GM12878 (cell line): ENCODE measurements around the gene CCDC136. TPM values are rescaled to one million over a fixed set of nuclear protein-coding genes. Genes with fewer than 3 reads are reported as not detected.

Source experiments
- ATAC-seq: fragments of 200-7000 bp; cut with Tn5 transposase; 3 replicates; pipeline ENCODE4 v1.9.1; 2020; ENCODE audit warnings: mild to moderate bottlenecking, moderate library complexity
- BruUV-seq: library from RNA; stranded (reverse); fragments of 400-500 nt; replicated peaks from 2 replicates; lab custom pipeline; 2021; lab: Mats Ljungman, UMichigan
- CTCF ChIA-PET: fragments of 300-600 bp; sonication (Branson Sonifier 250); formaldehyde crosslinking; extraction: SDS; loops from one replicate; lab custom pipeline; 2021; ENCODE audit warnings: inconsistent platforms; lab: Yijun Ruan, JAX
- POLR2A ChIA-PET: fragments of 350-600 bp; formaldehyde crosslinking; extraction: SDS; loops from one replicate; lab custom pipeline; 2021; ENCODE audit warnings: inconsistent platforms; lab: Charles Lee
- RAD21 ChIA-PET: fragments of 300-600 bp; sonication (Branson Sonifier 250); formaldehyde crosslinking; loops from one replicate; lab custom pipeline; 2023; ENCODE audit warnings: antibody characterized with exemption; ENCODE audit not compliant: unreplicated experiment; lab: Charles Lee
- SMC1A ChIA-PET: fragments of 300-600 bp; sonication (Branson Sonifier 250); formaldehyde crosslinking; loops from one replicate; lab custom pipeline; 2023; ENCODE audit not compliant: unreplicated experiment, uncharacterized antibody; lab: Charles Lee
- DNase-seq: peaks from one replicate; pipeline ENCODE4 v3.0.0-alpha.2; 2011; ENCODE audit warnings: low read depth, low spot score
- FAIRE-seq: peaks from 3 replicates; lab custom pipeline; 2011; peaks lifted over from hg19 to GRCh38; lab: Jason Lieb, UNC
- H2AFZ ChIP-seq: 2 replicates; pipeline ENCODE4 v1.6.0; 2011; ENCODE audit warnings: low read depth, low read length, control low read depth; ENCODE audit not compliant: control insufficient read depth
- H3K27ac ChIP-seq: 2 replicates; pipeline ENCODE4 v1.5.1; 2011; ENCODE audit warnings: control low read depth; ENCODE audit not compliant: control insufficient read depth, insufficient read depth
- H3K27me3 ChIP-seq, 2 experiments: replicated peaks in 1 of 2; 2 replicates each; pipeline versions ENCODE4 v1.6.0 to v1.6.1; 2011; ENCODE audit warnings: low read length in 1 of 2; ENCODE audit not compliant: control insufficient read depth in 2 of 2, insufficient read depth in 2 of 2
- H3K36me3 ChIP-seq, 2 experiments: 2 replicates each; pipeline ENCODE4 v1.5.1; 2011; ENCODE audit warnings: low read length in 1 of 2; ENCODE audit not compliant: control insufficient read depth in 2 of 2, insufficient read depth in 2 of 2
- H3K4me1 ChIP-seq: 2 replicates; pipeline ENCODE4 v1.6.1; 2011; ENCODE audit warnings: mild to moderate bottlenecking, low read length, moderate library complexity, mixed read lengths; ENCODE audit not compliant: control insufficient read depth, insufficient read depth
- H3K4me2 ChIP-seq: 2 replicates; pipeline ENCODE4 v1.6.0; 2011; ENCODE audit warnings: control low read depth; ENCODE audit not compliant: control insufficient read depth, insufficient read depth
- H3K4me3 ChIP-seq: fragments of 200-600 bp; sonication (generic); 2 replicates; pipeline ENCODE4 v1.5.1; 2016
- H3K79me2 ChIP-seq: 2 replicates; pipeline ENCODE4 v1.6.0; 2011; ENCODE audit warnings: low read length; ENCODE audit not compliant: control insufficient read depth, insufficient read depth
- H3K9ac ChIP-seq: 2 replicates; pipeline ENCODE4 v1.8.0; 2011; ENCODE audit warnings: low read length, control low read depth, mixed read lengths; ENCODE audit not compliant: control insufficient read depth, insufficient read depth
- H3K9me3 ChIP-seq: replicated peaks from 3 replicates; pipeline ENCODE4 v1.5.1; 2011; ENCODE audit warnings: mild to moderate bottlenecking, low read length; ENCODE audit not compliant: control insufficient read depth, insufficient read depth
- H4K20me1 ChIP-seq: 2 replicates; pipeline ENCODE4 v1.6.0; 2011; ENCODE audit not compliant: control insufficient read depth, insufficient read depth
- CEBPB ChIP-seq, 2 experiments: fragments of 150-350 bp in 1 of 2; IDR thresholded peaks; 2 replicates each; pipeline ENCODE4 v1.6.1; 2012 to 2014; ENCODE audit warnings: low read depth in 2 of 2, low read length in 2 of 2, borderline replicate concordance in 1 of 2, inconsistent platforms in 1 of 2
- CTCF ChIP-seq, 3 experiments: IDR thresholded peaks in 2 of 3; conservative IDR thresholded peaks in 1 of 3; 2 replicates each; pipeline ENCODE4 v1.5.1; 2011; ENCODE audit warnings: low read depth in 3 of 3, low read length in 3 of 3, mild to moderate bottlenecking in 3 of 3, control low read depth in 2 of 3, moderate library complexity in 2 of 3, inconsistent platforms in 1 of 3, mixed read lengths in 1 of 3; ENCODE audit not compliant: control insufficient read depth in 2 of 3, insufficient read depth in 1 of 3; ENCODE audit errors: extremely low read depth in 1 of 3
- HDAC6 ChIP-seq: fragments of 200-600 bp; sonication (generic); IDR thresholded peaks from one replicate; pipeline ENCODE4 v1.8.0; 2017; ENCODE audit warnings: antibody characterized with exemption; ENCODE audit not compliant: unreplicated experiment
- MTA2 ChIP-seq: fragments of 450-650 bp; IDR thresholded peaks from 2 replicates; pipeline ENCODE4 v1.6.1; 2016; ENCODE audit warnings: low read depth, mild to moderate bottlenecking, moderate library complexity
- NRF1 ChIP-seq: conservative IDR thresholded peaks from 2 replicates; pipeline ENCODE4 v1.6.1; 2011; ENCODE audit warnings: mild to moderate bottlenecking, low read depth, low read length, improper control_type of control experiment
- STAT3 ChIP-seq: IDR thresholded peaks from 2 replicates; pipeline ENCODE4 v1.6.1; 2011; ENCODE audit warnings: low read depth, low read length, improper control_type of control experiment
- ZNF207 ChIP-seq: fragments of 450-650 bp; IDR thresholded peaks from 2 replicates; pipeline ENCODE4 v1.6.1; 2014; ENCODE audit warnings: antibody characterized with exemption, mild to moderate bottlenecking, borderline replicate concordance
- WGBS: methylation state at CpG from one replicate; pipeline ENCODE4 v1.1.6; 2016; ENCODE audit warnings: low lambda C conversion rate; ENCODE audit not compliant: insufficient replicate concordance, insufficient coverage; ENCODE audit errors: missing lambda C conversion rate; 5-methylcytosine and 5-hydroxymethylcytosine counted together
- in situ Hi-C: fragments of 300-500 bp; cut with MboI; formaldehyde crosslinking; loops from 9 replicates; pipeline ENCODE4 v1.14.3; 2018; ENCODE audit warnings: mixed read lengths
- intact Hi-C: fragments of 100-400 bp; cut with micrococcal nuclease; formaldehyde crosslinking; loops from one replicate; pipeline ENCODE4 v1.14.2; 2022; ENCODE audit not compliant: unreplicated experiment
- polyA plus RNA-seq, 11 experiments: library from polyadenylated mRNA; depleted of rRNA in 4 of 11; unstranded in 6 of 11; stranded (reverse) in 5 of 11; fragments of >200 nt; fragmentation: Nextera tagmentation in 4 of 11; fragmentation: Illumina TruSeq in 1 of 11; extraction: Ambion mirVana in 4 of 11; extraction: Trizol in 1 of 11; gene quantifications; 1 replicate in 1 of 11; 2 replicates in 10 of 11; pipeline versions ENCODE4 v1.2.1 to v1.2.3, GENCODE V29; 2011 to 2016; ENCODE audit warnings: inconsistent platforms in 2 of 11, missing spikeins in 2 of 11, low read depth in 1 of 11
- total RNA-seq, 4 experiments: library from RNA; depleted of rRNA in 3 of 4; stranded (reverse); fragments of >200 nt in 3 of 4; fragmentation: Illumina TruSeq in 1 of 4; extraction: Trizol in 1 of 4; gene quantifications; 2 replicates each; pipeline versions ENCODE4 v1.2.1 to v1.2.3, GENCODE V29; 2013 to 2021

Gene CCDC136
- total and polyA plus RNA-seq, 10 of the 15 experiments (the other 5 are each of a cell fraction or from before 2014, with no cell fraction given), result 0.32 to 4.8 (median 1.5) TPM

GRCh38 chr7:128836729-128837348 lies 45.1 kb downstream of the CCDC136 start:
- TF ChIP-seq CTCF (IDR thresholded peaks at IDR 0.05 in 2 of 3, conservative IDR thresholded peaks at IDR 0.05 in 1 of 3; ENCODE audit: control insufficient read depth in 2 of 3, extremely low read depth in 1 of 3, insufficient read depth in 1 of 3, low read depth in 3 of 3, low read length in 3 of 3) (no peak), NRF1 (no peak), CEBPB (IDR thresholded peaks at IDR 0.05; ENCODE audit: borderline replicate concordance in 1 of 2, low read depth in 2 of 2, low read length in 2 of 2) (no peak), MTA2 (no peak), STAT3 (no peak), ZNF207 (no peak), HDAC6 (no peak)
- TF ChIP-seq, all 136 proteins: peak for 0
- ChIA-PET CTCF (interaction anchor here (1.0 kb wide), 1 partner anchor 47 kb away, joined by 3 read pairs; no protein-coding TSS in a partner anchor), POLR2A (no interaction called here), RAD21 (no interaction called here), SMC1A (no interaction called here)
- Histone ChIP-seq H3K4me2 (no peak overlapping the region), H2AFZ (no peak overlapping the region), H3K9me3 (no peaks in the 10 kb centered on the region), H3K9ac (no peak overlapping the region), H3K36me3 (no peaks in the 10 kb centered on the region), H3K79me2 (no peaks in the 10 kb centered on the region), H3K4me3 (no peak overlapping the region), H3K27me3 (peaks cover 0 to 2% of the 10 kb centered on the region in 2 experiments; a peak in 3 of 4 replicates), H3K27ac (no peak overlapping the region), H3K4me1 (peaks cover 1% of the 10 kb centered on the region), H4K20me1 (no peaks in the 10 kb centered on the region)
- in situ Hi-C loops (no loop called here), intact Hi-C loops (no loop called here)
- no peak for FAIRE-seq
- no TSS peak for BruUV-seq
- 32% methylated on average over 13 of the region's 14 CpGs for WGBS
- no peak for ATAC-seq
- no peak for DNase-seq
